ENCODE results near the gene MINDY4.

GRCh38 chr7:30873207-30873606 is 102.0 kb downstream of the MINDY4 start:
- TF ChIP-seq GATA2 (IDR thresholded peaks at IDR 0.05; ENCODE audit: low read depth, low read length) = no peak
- TF ChIP-seq GATA3 (IDR thresholded peaks at IDR 0.05; ENCODE audit: low read depth, low read length) = no peak

All from SH-SY5Y (cell line).